GM19351 (cell line): ENCODE data around the gene E2F8.

ENCODE experiments used
- ATAC-seq: cut with Tn5 transposase; IDR thresholded peaks from one replicate; pipeline ENCODE4 v1.9.1; 2021; ENCODE audit warnings: mild to moderate bottlenecking, moderate library complexity; ENCODE audit not compliant: unreplicated experiment

E2F8 gene

DNA sequence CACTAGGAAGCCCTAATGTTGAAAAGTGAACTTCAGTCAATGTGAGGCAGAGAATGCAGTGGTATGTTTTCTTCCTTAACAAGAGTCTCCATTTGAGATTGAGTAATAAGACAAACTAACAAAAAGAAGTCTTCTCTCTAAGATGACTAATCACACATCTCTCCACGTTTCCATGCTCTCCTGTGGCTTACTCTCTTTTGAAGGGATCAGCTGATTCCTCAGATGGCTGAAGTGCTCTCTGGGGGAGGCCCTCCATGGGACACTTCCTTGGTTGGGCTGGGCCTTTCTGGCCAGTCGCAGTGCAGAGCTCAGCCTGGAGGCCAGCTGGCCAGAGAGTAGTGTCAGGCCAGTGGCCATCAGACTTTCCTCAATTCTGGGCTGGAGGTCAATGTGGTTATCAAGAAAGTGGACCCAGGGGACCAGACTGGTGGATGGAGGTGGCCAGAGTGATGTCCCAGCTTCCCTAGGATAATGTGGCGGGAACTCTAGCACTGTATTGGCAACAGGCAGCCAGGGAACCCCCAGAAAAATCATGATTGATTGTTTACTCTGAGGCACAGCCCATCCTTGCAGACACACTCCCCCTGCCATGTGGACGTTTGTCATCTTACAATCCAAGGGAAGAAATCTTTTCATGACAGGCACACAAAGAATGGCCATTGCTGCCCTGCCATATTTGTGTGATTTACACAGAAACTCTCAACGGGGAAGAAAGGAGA, 53.5 kb downstream of the E2F8 start:
- no peak for ATAC-seq

DNA sequence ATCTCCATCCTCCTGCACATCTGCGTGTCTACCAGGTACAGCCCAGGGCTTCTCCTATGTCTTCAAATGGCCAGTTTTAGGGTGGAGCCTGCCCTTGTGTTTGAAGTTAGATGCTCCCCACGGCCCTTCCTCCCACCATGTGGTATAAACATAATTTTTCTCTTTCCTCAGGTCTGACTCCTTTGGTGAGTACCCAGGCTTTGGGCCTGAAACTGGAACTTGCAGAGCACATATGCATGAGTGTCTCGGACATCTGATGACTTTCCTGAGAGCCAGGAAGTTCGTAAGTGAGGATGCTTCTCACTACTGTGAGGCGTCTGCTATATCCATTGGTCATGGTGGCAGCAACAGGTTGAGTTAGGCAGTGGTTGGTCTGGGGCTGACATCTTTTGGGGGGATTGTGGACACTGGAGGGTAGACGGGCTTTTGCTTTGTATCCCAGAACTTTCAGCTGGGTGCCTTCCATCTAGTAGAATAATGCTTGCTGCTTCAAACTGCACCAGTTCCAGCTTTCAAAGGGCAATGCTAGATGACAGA, 55.2 kb downstream of the E2F8 start:
- no peak for ATAC-seq

DNA sequence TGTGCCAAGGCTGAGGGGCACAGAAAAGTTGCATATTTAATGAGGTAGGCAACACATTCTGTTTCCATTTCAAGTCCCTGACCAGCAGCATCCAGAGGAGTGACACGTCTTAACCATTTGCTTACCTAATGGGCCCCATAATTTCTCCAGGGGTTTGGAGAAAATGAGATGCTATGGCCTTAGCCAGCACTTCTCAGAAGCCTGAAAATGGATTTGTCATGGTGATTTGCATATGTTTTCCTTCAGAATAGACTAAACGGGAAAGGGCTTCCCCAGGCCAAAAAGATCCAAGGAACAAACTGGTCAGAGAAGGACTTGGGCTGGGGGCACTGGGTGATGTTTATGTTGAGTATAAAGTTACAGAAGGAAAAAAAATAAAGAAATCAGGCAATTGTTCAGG, 55.7 kb downstream of the E2F8 start:
- ATAC-seq = no peak

DNA sequence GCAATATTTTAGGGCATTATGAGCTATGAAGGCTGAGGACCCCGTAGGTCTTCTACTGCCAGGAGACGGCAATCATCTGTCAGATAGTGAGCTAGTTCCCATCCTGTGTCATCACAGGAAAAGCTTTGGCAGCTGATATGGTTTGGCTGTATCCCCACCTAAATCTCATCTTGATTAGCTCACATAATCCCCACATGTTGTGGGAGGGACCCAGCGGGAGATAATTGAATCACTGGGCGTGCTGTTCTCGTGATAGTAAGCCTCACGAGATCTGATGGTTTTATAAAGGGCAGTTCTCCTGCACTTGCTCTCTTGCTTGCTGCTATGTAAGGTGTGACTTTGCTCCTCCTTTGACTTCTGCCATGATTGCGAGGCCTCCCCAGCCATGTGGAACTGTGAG, 57.1 kb downstream of the E2F8 start:
- no peak for ATAC-seq

DNA sequence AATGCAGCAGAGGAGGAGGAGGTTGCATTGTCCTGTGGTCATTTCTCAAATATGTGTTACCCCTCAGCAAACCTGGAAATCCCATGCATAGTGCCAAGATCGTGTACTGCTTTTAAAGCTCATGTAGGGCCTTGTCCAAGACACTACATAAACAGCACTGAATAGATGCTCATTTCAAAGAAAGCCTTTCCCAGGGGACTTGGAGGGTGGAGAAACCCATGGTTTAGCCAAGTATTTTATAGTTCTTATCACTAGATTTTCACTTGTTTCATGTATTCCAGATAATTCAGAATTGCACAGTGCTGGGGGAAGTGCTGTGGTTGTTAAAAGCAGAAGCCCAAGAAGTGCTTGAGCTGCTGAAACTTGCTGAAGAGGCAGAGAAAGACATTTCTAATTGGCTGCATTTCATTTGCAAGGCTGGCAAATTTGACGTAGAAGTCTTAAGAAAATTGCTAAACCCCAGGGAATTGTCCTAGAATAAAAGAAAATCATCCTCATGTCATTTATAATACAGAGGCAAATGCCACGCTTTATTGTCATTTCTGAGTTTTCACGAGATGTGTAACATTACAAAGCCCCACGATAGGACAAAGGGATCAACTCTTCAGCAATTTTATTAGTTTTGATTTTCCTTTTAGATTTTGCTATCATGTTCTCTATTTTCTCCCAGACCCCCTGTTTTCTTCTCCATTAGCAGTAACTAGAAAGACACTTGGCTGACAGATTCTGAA, 59.0 kb downstream of the E2F8 start:
- no peak for ATAC-seq

DNA sequence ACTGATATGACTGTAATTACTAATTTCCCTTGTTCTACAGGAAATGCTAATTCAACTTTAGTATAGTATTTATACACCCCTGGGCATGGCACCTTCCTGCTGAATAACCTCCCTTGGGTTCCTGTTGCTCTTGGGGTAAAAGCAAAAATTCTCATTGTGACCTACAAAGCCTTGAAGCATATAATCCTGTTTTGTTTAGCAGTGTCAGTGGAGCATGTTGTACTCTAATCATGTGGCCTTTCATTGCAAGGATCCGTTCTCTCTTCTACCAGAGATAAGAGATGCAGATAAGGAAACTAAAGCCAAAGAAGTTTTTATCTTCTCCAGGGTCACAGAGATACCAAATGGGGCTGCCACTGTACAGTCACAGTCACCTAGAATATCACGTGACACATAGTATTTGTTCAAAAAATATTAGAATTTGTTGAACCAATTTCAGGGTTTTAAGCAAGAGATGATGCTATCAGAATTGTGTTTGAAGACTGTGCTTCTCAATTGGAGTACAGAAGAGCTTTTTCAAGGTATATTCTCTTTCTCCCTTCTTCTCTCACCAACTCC, 64.0 kb downstream of the E2F8 start:
- ATAC-seq = no peak
